ENCODE data around the gene ERN1. TPM values are rescaled to one million over a fixed set of nuclear protein-coding genes. Genes with fewer than 3 reads are reported as not detected.

Gene ERN1
- total RNA-seq, 1 experiment from 2014 or later = 6.5 TPM

- TF ChIP-seq, protein P1, sequence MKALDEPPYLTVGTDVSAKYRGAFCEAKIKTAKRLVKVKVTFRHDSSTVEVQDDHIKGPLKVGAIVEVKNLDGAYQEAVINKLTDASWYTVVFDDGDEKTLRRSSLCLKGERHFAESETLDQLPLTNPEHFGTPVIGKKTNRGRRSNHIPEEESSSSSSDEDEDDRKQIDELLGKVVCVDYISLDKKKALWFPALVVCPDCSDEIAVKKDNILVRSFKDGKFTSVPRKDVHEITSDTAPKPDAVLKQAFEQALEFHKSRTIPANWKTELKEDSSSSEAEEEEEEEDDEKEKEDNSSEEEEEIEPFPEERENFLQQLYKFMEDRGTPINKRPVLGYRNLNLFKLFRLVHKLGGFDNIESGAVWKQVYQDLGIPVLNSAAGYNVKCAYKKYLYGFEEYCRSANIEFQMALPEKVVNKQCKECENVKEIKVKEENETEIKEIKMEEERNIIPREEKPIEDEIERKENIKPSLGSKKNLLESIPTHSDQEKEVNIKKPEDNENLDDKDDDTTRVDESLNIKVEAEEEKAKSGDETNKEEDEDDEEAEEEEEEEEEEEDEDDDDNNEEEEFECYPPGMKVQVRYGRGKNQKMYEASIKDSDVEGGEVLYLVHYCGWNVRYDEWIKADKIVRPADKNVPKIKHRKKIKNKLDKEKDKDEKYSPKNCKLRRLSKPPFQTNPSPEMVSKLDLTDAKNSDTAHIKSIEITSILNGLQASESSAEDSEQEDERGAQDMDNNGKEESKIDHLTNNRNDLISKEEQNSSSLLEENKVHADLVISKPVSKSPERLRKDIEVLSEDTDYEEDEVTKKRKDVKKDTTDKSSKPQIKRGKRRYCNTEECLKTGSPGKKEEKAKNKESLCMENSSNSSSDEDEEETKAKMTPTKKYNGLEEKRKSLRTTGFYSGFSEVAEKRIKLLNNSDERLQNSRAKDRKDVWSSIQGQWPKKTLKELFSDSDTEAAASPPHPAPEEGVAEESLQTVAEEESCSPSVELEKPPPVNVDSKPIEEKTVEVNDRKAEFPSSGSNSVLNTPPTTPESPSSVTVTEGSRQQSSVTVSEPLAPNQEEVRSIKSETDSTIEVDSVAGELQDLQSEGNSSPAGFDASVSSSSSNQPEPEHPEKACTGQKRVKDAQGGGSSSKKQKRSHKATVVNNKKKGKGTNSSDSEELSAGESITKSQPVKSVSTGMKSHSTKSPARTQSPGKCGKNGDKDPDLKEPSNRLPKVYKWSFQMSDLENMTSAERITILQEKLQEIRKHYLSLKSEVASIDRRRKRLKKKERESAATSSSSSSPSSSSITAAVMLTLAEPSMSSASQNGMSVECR (CRISPR knock-in tag; IDR thresholded peaks at IDR 0.05; ENCODE audit: borderline replicate concordance) = no peak
- TF ChIP-seq TP53 (CRISPR knock-in tag; IDR thresholded peaks at IDR 0.05) (no peak), FOXP4 (CRISPR knock-in tag; IDR thresholded peaks at IDR 0.05) (no peak), SP1 (CRISPR knock-in tag; conservative IDR thresholded peaks at IDR 0.05) (no peak), TCF7 (CRISPR knock-in tag; IDR thresholded peaks at IDR 0.05; ENCODE audit: low read depth) (no peak)
Observed at GRCh38 chr17:64092952-64093451, 36.9 kb downstream of the ERN1 start (continued).

DNA sequence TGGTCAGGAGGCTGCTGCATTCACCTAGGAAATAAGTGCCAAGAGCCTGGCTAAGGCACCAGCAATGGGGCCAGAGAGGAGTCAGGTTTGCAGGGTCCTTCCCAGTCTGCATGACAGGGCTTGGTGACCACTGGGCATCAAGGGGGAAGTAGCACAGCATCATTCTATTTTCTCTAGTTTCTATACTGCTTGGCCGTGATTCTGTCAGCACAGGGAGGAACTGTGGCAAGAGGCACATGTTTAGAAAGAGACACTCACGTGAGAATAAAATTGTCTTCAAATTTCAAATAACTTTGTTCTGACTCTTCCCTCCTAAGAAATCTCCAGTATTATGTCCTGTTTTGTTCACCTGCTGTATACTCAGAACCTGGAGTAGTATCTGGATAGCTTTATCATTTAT lies 37.8 kb downstream of the ERN1 start:
- CTCF ChIA-PET = no interaction called here
- Mint-ChIP-seq H3K4me1 (peaks cover 21% of the 10 kb centered on the region), H3K9me3 (peaks cover 13% of the 10 kb centered on the region)
- TF ChIP-seq STAT6 (CRISPR knock-in tag; conservative IDR thresholded peaks at IDR 0.05; ENCODE audit: low read depth) (no peak), SMAD3 (CRISPR knock-in tag; IDR thresholded peaks at IDR 0.05; ENCODE audit: borderline replicate concordance) (no peak), JAZF1 (CRISPR knock-in tag; IDR thresholded peaks at IDR 0.05) (no peak), ZBTB21 (CRISPR knock-in tag; IDR thresholded peaks at IDR 0.05; ENCODE audit: borderline replicate concordance) (no peak), ZNF219 (CRISPR knock-in tag; IDR thresholded peaks at IDR 0.05; ENCODE audit: borderline replicate concordance) (no peak), PRRX2 (CRISPR knock-in tag; IDR thresholded peaks at IDR 0.05) (no peak), JUN (CRISPR knock-in tag; IDR thresholded peaks at IDR 0.05) (no peak), ZNF263 (CRISPR knock-in tag; IDR thresholded peaks at IDR 0.05; ENCODE audit: low read depth) (no peak), ZNF396 (CRISPR knock-in tag; IDR thresholded peaks at IDR 0.05; ENCODE audit: borderline replicate concordance) (no peak), AFF4 (CRISPR knock-in tag; IDR thresholded peaks at IDR 0.05; ENCODE audit: borderline replicate concordance) (no peak), ZMAT4 (CRISPR knock-in tag; IDR thresholded peaks at IDR 0.05) (no peak), ZSCAN18 (CRISPR knock-in tag; IDR thresholded peaks at IDR 0.05) (no peak)
- TF ChIP-seq, protein P2, sequence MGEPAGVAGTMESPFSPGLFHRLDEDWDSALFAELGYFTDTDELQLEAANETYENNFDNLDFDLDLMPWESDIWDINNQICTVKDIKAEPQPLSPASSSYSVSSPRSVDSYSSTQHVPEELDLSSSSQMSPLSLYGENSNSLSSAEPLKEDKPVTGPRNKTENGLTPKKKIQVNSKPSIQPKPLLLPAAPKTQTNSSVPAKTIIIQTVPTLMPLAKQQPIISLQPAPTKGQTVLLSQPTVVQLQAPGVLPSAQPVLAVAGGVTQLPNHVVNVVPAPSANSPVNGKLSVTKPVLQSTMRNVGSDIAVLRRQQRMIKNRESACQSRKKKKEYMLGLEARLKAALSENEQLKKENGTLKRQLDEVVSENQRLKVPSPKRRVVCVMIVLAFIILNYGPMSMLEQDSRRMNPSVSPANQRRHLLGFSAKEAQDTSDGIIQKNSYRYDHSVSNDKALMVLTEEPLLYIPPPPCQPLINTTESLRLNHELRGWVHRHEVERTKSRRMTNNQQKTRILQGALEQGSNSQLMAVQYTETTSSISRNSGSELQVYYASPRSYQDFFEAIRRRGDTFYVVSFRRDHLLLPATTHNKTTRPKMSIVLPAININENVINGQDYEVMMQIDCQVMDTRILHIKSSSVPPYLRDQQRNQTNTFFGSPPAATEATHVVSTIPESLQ (CRISPR knock-in tag; IDR thresholded peaks at IDR 0.05) = no peak

More for the DNA sequence above, 37.8 kb downstream of the ERN1 start:
- H3K27ac Mint-ChIP-seq = no peak overlapping the region
- DNase-seq (ENCODE audit: low spot score) (no peak), ATAC-seq (no peak)
- no peaks in the 10 kb centered on the region for H3K27me3 Mint-ChIP-seq (ENCODE audit: low read depth)
- H3K36me3 Mint-ChIP-seq = peaks cover 13% of the 10 kb centered on the region
- H3K4me3 Mint-ChIP-seq = no peak overlapping the region
- POLR2A ChIA-PET = no interaction called here

Data from WTC11 (cell line).